ENCODE data around the gene DACT2. TPM values are rescaled to one million over a fixed set of nuclear protein-coding genes. Genes with fewer than 3 reads are reported as not detected.

The DACT2 gene
- total and polyA plus RNA-seq, 2 donors (not counting 1 experiment from before 2014, with no cell fraction given): not detected

- H3K9me3 ChIP-seq (ENCODE audit: control insufficient read depth, insufficient read depth, low read depth, low read length): no peaks in the 10 kb centered on the region
- no peaks in the 10 kb centered on the region for H3K36me3 ChIP-seq (ENCODE audit: control insufficient read depth, insufficient read depth, low read length)
These were observed 23.1 kb upstream of the DACT2 start for GRCh38 chr6:168342636-168343035.

GRCh38 chr6:168341280-168341900 lies 21.8 kb upstream of the DACT2 start:
- Histone ChIP-seq H3K79me2 (ENCODE audit: control insufficient read depth, insufficient read depth, low read length) (no peaks in the 10 kb centered on the region), H3K9me3 (ENCODE audit: control insufficient read depth, insufficient read depth, low read depth, low read length) (no peaks in the 10 kb centered on the region), H3K4me1 (ENCODE audit: control insufficient read depth, extremely low read depth, insufficient read depth, low read length) (no peaks in the 10 kb centered on the region), H2AFZ (ENCODE audit: low read length) (no peak overlapping the region), H3K27me3 (ENCODE audit: control insufficient read depth, insufficient read depth, low read length) (no peaks in the 10 kb centered on the region), H3K4me3 (replicated peaks in 1 of 4; ENCODE audit: control extremely low read depth in 1 of 4, insufficient read depth in 1 of 4, low read depth in 3 of 4, low read length in 4 of 4) (no peak overlapping the region), H3K9ac (ENCODE audit: insufficient read depth, low read length) (no peak overlapping the region), H4K20me1 (ENCODE audit: control insufficient read depth, extremely low read depth, insufficient read depth, low read length) (no peaks in the 10 kb centered on the region), H3K36me3 (ENCODE audit: control insufficient read depth, insufficient read depth, low read length) (no peaks in the 10 kb centered on the region), H3K27ac (ENCODE audit: insufficient read depth, low read length) (no peak overlapping the region), H3K4me2 (ENCODE audit: extremely low read depth, insufficient read depth, low read length) (no peak overlapping the region)
- TF ChIP-seq EZH2 (IDR thresholded peaks at IDR 0.05; ENCODE audit: low read length, missing control alignments): no peak
- no peak for TF ChIP-seq CTCF (conservative IDR thresholded peaks at IDR 0.05 in 1 of 2, IDR thresholded peaks at IDR 0.05 in 1 of 2; ENCODE audit: low read depth in 1 of 2, low read length in 2 of 2)
- DNase-seq (ENCODE audit: low read depth in 2 of 2): no peak

More at GRCh38 chr6:168342636-168343035, 23.1 kb upstream of the DACT2 start:
- no peak for DNase-seq (ENCODE audit: low read depth in 2 of 2)
- no peaks in the 10 kb centered on the region for H4K20me1 ChIP-seq (ENCODE audit: control insufficient read depth, extremely low read depth, insufficient read depth, low read length)
- TF ChIP-seq EZH2 (IDR thresholded peaks at IDR 0.05; ENCODE audit: low read length, missing control alignments) (no peak), CTCF (conservative IDR thresholded peaks at IDR 0.05 in 1 of 2, IDR thresholded peaks at IDR 0.05 in 1 of 2; ENCODE audit: low read depth in 1 of 2, low read length in 2 of 2) (no peak)
- H3K4me1 ChIP-seq (ENCODE audit: control insufficient read depth, extremely low read depth, insufficient read depth, low read length): no peaks in the 10 kb centered on the region
- H3K79me2 ChIP-seq (ENCODE audit: control insufficient read depth, insufficient read depth, low read length): no peaks in the 10 kb centered on the region
- no peak overlapping the region for H3K4me2 ChIP-seq (ENCODE audit: extremely low read depth, insufficient read depth, low read length)
- no peak overlapping the region for H3K9ac ChIP-seq (ENCODE audit: insufficient read depth, low read length)
- H3K4me3 ChIP-seq (replicated peaks in 1 of 4; ENCODE audit: control extremely low read depth in 1 of 4, insufficient read depth in 1 of 4, low read depth in 3 of 4, low read length in 4 of 4): no peak overlapping the region
- no peak overlapping the region for H3K27ac ChIP-seq (ENCODE audit: insufficient read depth, low read length)
- no peaks in the 10 kb centered on the region for H3K27me3 ChIP-seq (ENCODE audit: control insufficient read depth, insufficient read depth, low read length)
- no peak overlapping the region for H2AFZ ChIP-seq (ENCODE audit: low read length)

GRCh38 chr6:168340819-168341218 lies 21.2 kb upstream of the DACT2 start:
- Histone ChIP-seq H3K4me2 (ENCODE audit: extremely low read depth, insufficient read depth, low read length) (no peak overlapping the region), H3K4me3 (replicated peaks in 1 of 4; ENCODE audit: control extremely low read depth in 1 of 4, insufficient read depth in 1 of 4, low read depth in 3 of 4, low read length in 4 of 4) (no peak overlapping the region), H2AFZ (ENCODE audit: low read length) (no peak overlapping the region), H3K79me2 (ENCODE audit: control insufficient read depth, insufficient read depth, low read length) (no peaks in the 10 kb centered on the region), H3K9ac (ENCODE audit: insufficient read depth, low read length) (no peak overlapping the region), H3K27ac (ENCODE audit: insufficient read depth, low read length) (no peak overlapping the region), H3K36me3 (ENCODE audit: control insufficient read depth, insufficient read depth, low read length) (no peaks in the 10 kb centered on the region), H3K4me1 (ENCODE audit: control insufficient read depth, extremely low read depth, insufficient read depth, low read length) (no peaks in the 10 kb centered on the region), H3K27me3 (ENCODE audit: control insufficient read depth, insufficient read depth, low read length) (no peaks in the 10 kb centered on the region), H4K20me1 (ENCODE audit: control insufficient read depth, extremely low read depth, insufficient read depth, low read length) (no peaks in the 10 kb centered on the region), H3K9me3 (ENCODE audit: control insufficient read depth, insufficient read depth, low read depth, low read length) (no peaks in the 10 kb centered on the region)
- TF ChIP-seq EZH2 (IDR thresholded peaks at IDR 0.05; ENCODE audit: low read length, missing control alignments): no peak
- no peak for TF ChIP-seq CTCF (conservative IDR thresholded peaks at IDR 0.05 in 1 of 2, IDR thresholded peaks at IDR 0.05 in 1 of 2; ENCODE audit: low read depth in 1 of 2, low read length in 2 of 2)
- DNase-seq (ENCODE audit: low read depth in 2 of 2): no peak
